BE2C (cell line): ENCODE results near the gene PDGFA.

Source experiments
- DNase-seq: peaks from one replicate; pipeline ENCODE4 v3.0.0-alpha.2; 2020
- H3K27me3 ChIP-seq: fragments of 250-450 bp; sonication (Bioruptor Pico); 2 replicates; pipeline ENCODE4 v1.5.1; 2020; ENCODE audit warnings: mild to moderate bottlenecking
- H3K36me3 ChIP-seq: fragments of 250-450 bp; sonication (Bioruptor Pico); 2 replicates; pipeline ENCODE4 v1.5.1; 2020; ENCODE audit warnings: mild to moderate bottlenecking
- H3K4me1 ChIP-seq: fragments of 250-450 bp; sonication (Bioruptor Pico); 2 replicates; pipeline ENCODE4 v1.5.1; 2020
- H3K4me3 ChIP-seq: 2 replicates; pipeline ENCODE4 v1.5.1; 2011; ENCODE audit warnings: low read depth, low read length
- H3K9me3 ChIP-seq: fragments of 250-450 bp; sonication (Bioruptor Pico); 2 replicates; pipeline ENCODE4 v1.5.1; 2020
- TF ChIP-seq, protein P1 (sequence below): IDR thresholded peaks from 2 replicates; pipeline ENCODE4 v1.5.1; 2012; ENCODE audit warnings: mild to moderate bottlenecking, low read depth, low read length

Gene PDGFA

DNA sequence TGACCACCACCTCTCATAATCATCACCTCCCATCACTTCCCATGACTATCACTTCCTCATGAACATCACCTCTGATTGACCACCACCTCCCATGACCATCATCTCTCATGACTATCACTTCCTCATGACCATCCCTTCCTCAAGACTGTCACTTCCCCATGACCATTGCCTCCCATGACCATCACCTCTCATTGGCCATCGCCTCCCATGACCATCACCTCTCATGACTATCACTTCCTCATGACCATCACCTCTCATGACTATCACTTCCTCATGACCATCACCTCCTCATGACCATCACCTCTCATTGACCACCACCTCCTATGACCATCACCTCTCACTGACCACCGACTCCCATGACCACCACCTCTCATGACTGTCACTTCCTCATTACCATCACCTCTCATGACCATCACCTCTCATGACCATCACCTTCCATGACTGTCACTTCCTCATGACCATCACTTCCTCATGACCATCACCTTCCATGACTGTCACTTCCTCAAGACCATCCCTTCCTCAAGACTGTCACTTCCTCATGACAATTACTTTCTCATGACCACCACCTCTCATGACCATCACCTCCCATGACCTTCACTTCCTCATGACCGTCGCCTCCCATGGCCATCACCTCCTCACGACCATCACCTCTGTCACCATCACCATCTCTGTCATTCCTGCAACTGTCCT is 51.6 kb downstream of the PDGFA start:
- Histone ChIP-seq H3K4me3 (no peak overlapping the region), H3K9me3 (0 out of 2 replicates have a peak, but pooled peaks cover 3% of the 10 kb centered on the region), H3K4me1 (no peaks in the 10 kb centered on the region), H3K36me3 (no peaks in the 10 kb centered on the region), H3K27me3 (no peaks in the 10 kb centered on the region)
- no peak for DNase-seq
- TF ChIP-seq, protein P1, sequence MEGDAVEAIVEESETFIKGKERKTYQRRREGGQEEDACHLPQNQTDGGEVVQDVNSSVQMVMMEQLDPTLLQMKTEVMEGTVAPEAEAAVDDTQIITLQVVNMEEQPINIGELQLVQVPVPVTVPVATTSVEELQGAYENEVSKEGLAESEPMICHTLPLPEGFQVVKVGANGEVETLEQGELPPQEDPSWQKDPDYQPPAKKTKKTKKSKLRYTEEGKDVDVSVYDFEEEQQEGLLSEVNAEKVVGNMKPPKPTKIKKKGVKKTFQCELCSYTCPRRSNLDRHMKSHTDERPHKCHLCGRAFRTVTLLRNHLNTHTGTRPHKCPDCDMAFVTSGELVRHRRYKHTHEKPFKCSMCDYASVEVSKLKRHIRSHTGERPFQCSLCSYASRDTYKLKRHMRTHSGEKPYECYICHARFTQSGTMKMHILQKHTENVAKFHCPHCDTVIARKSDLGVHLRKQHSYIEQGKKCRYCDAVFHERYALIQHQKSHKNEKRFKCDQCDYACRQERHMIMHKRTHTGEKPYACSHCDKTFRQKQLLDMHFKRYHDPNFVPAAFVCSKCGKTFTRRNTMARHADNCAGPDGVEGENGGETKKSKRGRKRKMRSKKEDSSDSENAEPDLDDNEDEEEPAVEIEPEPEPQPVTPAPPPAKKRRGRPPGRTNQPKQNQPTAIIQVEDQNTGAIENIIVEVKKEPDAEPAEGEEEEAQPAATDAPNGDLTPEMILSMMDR, result no peak

DNA sequence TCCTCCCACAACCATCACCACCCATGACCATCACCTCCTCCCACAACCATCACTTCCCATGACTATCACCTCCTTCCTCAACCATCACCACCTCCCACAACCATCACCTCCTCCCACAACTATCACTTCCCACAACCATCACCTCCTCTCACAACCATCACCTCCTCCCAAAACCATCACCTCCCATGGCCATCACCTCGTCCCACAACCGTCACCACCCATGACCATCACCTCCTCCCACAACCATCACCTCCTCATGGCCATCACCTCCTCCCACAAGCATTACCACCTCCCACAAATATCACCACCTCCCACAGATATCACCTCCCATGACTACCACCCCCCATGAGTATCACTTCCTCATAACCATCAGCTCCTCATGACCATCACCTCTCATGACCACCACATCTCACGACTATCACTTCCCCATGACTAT is 52.2 kb downstream of the PDGFA start:
- no peak for DNase-seq

DNA sequence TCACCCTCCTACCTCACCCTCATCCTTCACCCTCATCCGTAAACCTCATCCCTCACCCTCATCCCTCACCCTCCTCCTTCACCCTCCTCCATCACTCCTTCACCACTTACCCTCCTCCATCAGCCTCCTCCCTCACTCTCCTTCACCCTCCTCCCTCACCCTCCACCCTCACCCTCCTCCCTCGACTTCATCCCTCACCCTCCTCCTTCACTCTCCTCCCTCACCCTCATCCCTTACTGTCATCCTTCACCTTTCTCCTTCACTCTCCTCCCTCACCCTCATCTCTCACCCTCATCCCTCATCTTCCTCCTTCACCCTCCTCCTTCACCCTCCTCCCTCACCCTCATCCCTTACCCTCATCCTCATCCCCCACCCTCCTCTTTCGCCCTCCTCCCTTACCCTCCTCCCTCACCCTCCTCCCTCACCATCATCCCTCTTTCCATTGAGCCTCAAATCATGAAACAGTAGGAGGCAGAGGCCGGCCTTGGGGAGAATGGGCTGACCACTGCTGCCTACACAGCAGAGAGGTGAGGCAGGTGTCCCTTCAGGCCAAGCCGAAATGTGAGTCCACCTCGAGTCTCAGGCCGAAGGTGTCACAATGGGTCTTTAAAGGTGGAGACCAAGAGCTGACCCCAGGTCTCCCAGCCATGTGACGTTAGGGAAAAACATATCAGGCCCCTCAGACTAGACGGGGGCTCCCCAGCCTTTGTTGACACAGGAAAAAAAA is 53.0 kb downstream of the PDGFA start:
- Histone ChIP-seq H3K9me3 (0 out of 2 replicates have a peak, but pooled peaks cover 3% of the 10 kb centered on the region), H3K27me3 (no peaks in the 10 kb centered on the region), H3K4me3 (no peak overlapping the region), H3K4me1 (no peaks in the 10 kb centered on the region), H3K36me3 (no peaks in the 10 kb centered on the region)
- TF ChIP-seq, protein P1, result no peak
- no peak for DNase-seq

More for the DNA sequence above, 52.2 kb downstream of the PDGFA start:
- H3K27me3 ChIP-seq, result no peaks in the 10 kb centered on the region
- H3K4me3 ChIP-seq, result no peak overlapping the region
- TF ChIP-seq, protein P1, result no peak
- 0 out of 2 replicates have a peak, but pooled peaks cover 3% of the 10 kb centered on the region for H3K9me3 ChIP-seq
- no peaks in the 10 kb centered on the region for H3K36me3 ChIP-seq
- no peaks in the 10 kb centered on the region for H3K4me1 ChIP-seq

DNA sequence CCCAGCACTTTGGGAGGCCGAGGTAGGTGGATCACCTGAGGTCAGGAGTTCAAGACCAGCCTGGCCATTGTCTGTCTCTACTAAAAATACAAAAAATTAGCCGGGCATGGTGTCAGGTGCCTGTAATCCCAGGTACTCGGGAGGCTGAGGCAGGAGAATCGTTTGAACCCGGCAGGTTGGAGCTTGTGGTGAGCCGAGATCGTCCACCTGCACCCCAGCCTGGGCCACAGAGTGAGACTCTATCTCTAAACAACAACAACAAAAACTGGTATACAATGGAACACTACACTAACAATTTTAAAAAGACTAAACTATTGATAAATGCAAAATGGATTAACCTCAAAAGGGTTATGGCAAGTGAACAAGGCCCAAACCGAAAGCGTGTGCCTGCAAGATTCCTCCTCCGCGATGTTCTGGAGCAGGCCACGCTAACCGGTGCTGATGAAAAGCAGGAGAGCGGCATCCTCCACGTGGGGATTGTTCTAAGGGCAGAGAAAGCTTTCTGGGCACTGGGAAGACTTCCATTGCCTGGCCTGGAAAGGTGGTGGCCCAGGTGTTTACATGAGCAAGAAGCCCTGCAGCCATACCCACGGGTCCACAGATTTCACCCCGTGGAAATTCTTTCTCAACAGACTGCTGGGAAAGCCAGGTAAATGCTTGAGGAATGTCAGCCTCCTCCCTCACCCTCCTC is 53.8 kb downstream of the PDGFA start:
- no peaks in the 10 kb centered on the region for H3K36me3 ChIP-seq
- no peaks in the 10 kb centered on the region for H3K27me3 ChIP-seq
- TF ChIP-seq, protein P1, result no peak
- no peak for DNase-seq
- H3K9me3 ChIP-seq, result no peaks in the 10 kb centered on the region
- no peak overlapping the region for H3K4me3 ChIP-seq
- H3K4me1 ChIP-seq, result no peaks in the 10 kb centered on the region

DNA sequence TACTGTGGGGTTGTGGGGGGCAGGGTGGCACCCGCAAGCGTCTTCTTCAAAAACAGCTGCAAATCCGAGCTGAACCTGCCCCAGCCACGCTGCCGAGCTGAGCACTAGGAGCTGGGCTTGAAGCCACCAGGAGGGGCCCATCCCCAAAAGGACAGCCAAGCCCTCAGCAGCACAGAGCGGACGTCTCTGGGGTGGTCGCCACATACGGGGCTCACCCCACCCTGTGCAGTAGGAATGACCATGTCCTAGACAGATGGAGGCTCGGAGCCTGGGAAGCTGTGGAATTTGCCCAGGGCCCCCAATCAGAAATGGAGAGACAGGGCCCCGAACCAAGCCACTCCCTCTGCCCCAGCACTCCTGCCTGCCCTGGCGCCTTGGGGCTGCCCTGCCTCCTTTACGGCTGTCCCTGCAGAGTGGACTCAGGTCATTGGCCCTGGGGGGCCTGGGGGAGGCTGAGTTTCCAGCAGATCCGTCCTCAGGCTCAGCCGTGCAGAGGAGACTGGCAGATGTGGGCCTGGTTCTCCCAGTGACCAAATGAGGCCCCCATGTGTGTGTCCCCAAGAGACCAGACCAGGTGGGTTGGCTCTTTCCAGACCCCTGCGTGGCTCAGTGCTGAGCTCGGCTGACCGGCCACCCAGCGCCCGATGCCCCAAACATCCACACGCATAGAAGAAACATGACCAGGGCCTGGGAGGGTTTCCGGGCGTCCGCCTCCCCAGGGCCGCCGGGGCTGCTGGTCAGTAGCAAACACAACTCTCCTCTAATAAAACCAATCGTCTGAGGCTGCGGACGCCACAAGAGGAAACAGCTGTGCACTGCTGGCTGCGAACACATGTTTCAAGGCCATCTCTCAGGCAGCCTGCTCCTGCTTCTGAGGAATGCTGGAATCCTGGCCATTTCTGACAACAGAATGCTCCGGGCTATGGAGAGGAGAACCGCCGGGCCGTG is 54.9 kb downstream of the PDGFA start:
- no peaks in the 10 kb centered on the region for H3K9me3 ChIP-seq
- TF ChIP-seq, protein P1, result no peak
- H3K4me1 ChIP-seq, result no peaks in the 10 kb centered on the region
- H3K36me3 ChIP-seq, result no peaks in the 10 kb centered on the region
- H3K27me3 ChIP-seq, result no peaks in the 10 kb centered on the region
- no peak for DNase-seq
- H3K4me3 ChIP-seq, result no peak overlapping the region
